Small intestine (tissue), 7 donors: ENCODE results near the gene ALG1. TPM values are rescaled to one million over a fixed set of nuclear protein-coding genes. Genes with fewer than 3 reads are reported as not detected.
"Not testable (repeated sequence)": the region's sequence is repeated elsewhere in the genome, so short reads cannot be mapped to it uniquely, and the experiment has no call there.

Experiments used
- DNase-seq, 2 donors: peaks; one replicate each; pipeline versions ENCODE4 v3.0.0 to v3.0.0-alpha.2; 2013
- FAIRE-seq: peaks from 2 replicates; lab custom pipeline; 2012; peaks lifted over from hg19 to GRCh38; lab: Jason Lieb, UNC
- H3K27ac ChIP-seq, 3 donors: one replicate each; pipeline ENCODE4 v1.5.1; 2013; ENCODE audit warnings: low read length in 2 of 3, mild to moderate bottlenecking in 2 of 3, control low read depth in 1 of 3, inconsistent platforms in 1 of 3, low read depth in 1 of 3, moderate library complexity in 1 of 3
- H3K27me3 ChIP-seq, 3 donors: one replicate each; pipeline ENCODE4 v1.6.1; 2013; ENCODE audit warnings: low read length in 3 of 3, inconsistent platforms in 1 of 3; ENCODE audit not compliant: control insufficient read depth in 3 of 3, insufficient read depth in 3 of 3
- H3K36me3 ChIP-seq, 3 donors: one replicate each; pipeline ENCODE4 v1.6.1; 2013; ENCODE audit warnings: low read length in 3 of 3, inconsistent platforms in 1 of 3, low read depth in 1 of 3, mild to moderate bottlenecking in 1 of 3, moderate library complexity in 1 of 3; ENCODE audit not compliant: control insufficient read depth in 3 of 3, insufficient read depth in 2 of 3
- H3K4me1 ChIP-seq, 3 donors: one replicate each; pipeline ENCODE4 v1.6.1; 2013; ENCODE audit warnings: low read length in 2 of 3, inconsistent platforms in 1 of 3, low read depth in 1 of 3, mild to moderate bottlenecking in 1 of 3, moderate library complexity in 1 of 3; ENCODE audit not compliant: control insufficient read depth in 3 of 3, insufficient read depth in 2 of 3
- H3K4me3 ChIP-seq, 3 donors: one replicate each; pipeline ENCODE4 v1.5.1; 2013; ENCODE audit warnings: low read length in 3 of 3, control low read depth in 1 of 3, inconsistent platforms in 1 of 3, low read depth in 1 of 3, mild to moderate bottlenecking in 1 of 3, moderate library complexity in 1 of 3
- H3K9me3 ChIP-seq, 2 donors: one replicate each; pipeline ENCODE4 v1.6.1; 2013; ENCODE audit warnings: low read depth in 1 of 2, low read length in 1 of 2; ENCODE audit not compliant: control insufficient read depth in 2 of 2, insufficient read depth in 1 of 2
- WGBS, 3 donors: extraction: QIAGEN DNeasy Blood & Tissue Kit; methylation state at CpG; one replicate each; pipeline ENCODE4 v1.1.7; 2013; 5-methylcytosine and 5-hydroxymethylcytosine counted together
- polyA plus RNA-seq, 4 donors: library from polyadenylated mRNA; stranded (reverse) in 3 of 4; unstranded in 1 of 4; fragments of 200-250 nt in 3 of 4; fragments of 120-200 nt in 1 of 4; gene quantifications; one replicate each; pipeline versions ENCODE4 v1.2.1 to v1.2.3, GENCODE V29; 2013
- donor health status: healthy with polysubstance abuse.
- donor health status: control.
- donor health status: control.
- donor health status: Bipolar disorder and iron deficiency.
- donor health status: healthy.

The ALG1 gene
- polyA plus RNA-seq, 4 donors = 4.6 to 35.4 (median 19.3) TPM

DNA sequence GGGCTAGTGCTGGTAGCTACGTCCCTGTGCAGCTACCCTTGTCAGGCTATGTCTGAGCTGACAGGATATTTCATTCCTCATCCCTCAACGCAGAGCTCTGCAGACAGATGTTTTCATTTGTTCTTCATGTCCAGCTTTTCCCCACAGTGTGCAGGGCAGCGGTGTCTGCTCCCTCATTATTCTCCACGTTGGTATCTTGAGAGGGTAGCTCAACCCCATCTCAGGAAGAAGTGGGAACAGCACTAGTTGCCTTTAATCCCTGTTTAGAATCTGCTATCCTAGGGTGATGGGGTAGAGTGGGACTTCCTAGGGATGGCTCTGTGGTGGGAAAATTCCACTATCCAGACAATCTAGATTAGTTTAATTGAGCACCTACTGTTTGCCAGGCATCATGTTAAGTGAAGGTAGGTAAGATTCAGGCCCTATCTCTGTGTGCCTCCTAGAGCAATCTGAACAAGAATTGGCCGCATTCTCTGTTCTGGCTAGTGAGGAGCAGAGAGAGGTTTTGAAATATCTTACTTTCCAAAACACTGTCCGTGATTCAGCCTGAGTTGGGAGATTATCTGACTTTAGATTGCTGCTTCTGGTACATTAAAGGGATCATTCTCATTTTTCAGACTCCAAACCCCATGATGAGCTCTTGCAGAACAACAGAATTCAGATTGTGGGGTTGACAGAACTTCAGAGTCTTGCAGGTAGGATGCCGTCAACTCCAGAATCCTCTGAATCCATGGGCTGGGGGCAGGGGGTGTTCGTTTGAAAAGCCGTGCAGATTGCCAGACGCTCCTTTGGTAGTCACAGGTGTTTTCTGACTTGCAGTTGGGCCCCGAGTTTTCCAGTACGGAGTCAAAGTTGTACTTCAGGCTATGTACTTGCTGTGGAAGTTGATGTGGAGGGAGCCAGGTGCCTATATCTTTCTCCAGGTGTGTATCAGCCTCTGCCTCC lies 963 bp downstream of the ALG1 start:
- 61 to 63% (median 62%) methylated on average over 12 of the region's 12 CpGs for WGBS, 3 donors
- DNase-seq (no peak), FAIRE-seq (no peak)
- Histone ChIP-seq H3K27me3 (no peaks in the 10 kb centered on the region), H3K9me3 (no peaks in the 10 kb centered on the region), H3K36me3 (peaks cover 0 to 33% (median 4%) of the 10 kb centered on the region in 3 donors), H3K4me3 (peak overlapping the region; percentile 59 to 89 (median 85)), H3K27ac (peak overlapping the region; percentile 62 to 92 (median 83)), H3K4me1 (peaks cover 0 to 14% (median 2%) of the 10 kb centered on the region in 3 donors)

DNA sequence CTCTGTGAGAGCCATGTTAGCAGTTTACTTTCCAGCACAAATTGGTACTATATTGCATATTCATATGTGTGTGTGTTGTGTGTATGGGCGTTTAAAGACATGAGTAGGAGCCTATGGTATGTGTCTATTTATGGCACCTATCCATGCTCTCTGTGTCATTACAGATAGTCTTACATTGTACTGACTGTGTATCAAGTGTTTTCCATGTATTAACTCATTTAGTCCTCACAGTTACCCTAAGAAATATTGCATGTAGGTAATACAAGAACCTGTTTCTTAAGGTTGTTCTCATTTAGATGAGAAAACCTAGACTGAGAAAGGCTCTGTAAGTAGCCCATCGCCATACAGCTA lies 1.6 kb downstream of the ALG1 start:
- no peak for FAIRE-seq
- H3K4me3 ChIP-seq = no peak overlapping the region
- peaks cover 0 to 37% (median 4%) of the 10 kb centered on the region in 3 donors for H3K36me3 ChIP-seq
- DNase-seq = no peak
- H3K4me1 ChIP-seq = peaks cover 0 to 14% (median 2%) of the 10 kb centered on the region in 3 donors
- no peak overlapping the region for H3K27ac ChIP-seq
- no peaks in the 10 kb centered on the region for H3K27me3 ChIP-seq
- no peaks in the 10 kb centered on the region for H3K9me3 ChIP-seq
- WGBS, 3 donors = 85 to 93% (median 86%) methylated on average over 2 of the region's 2 CpGs

DNA sequence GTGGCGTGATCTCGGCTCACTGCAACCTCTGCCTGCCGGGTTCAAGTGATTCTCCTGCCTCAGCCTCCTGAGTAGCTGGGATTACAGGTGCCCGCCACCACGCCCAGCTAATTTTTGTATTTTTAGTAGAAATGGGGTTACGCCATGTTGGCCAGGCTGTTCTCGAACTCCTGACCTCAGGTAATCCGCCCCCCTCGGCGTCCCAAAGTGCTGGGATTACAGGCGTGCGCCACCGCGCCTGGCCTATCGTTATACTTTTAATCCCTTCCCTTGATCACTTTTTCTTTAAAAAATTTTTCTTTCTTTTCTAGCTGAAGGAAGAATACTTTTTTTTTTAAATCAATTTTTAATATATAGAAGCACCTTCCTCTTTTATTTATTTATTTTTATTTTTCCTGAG lies 2.1 kb downstream of the ALG1 start:
- not testable (repeated sequence) for H3K27me3 ChIP-seq

DNA sequence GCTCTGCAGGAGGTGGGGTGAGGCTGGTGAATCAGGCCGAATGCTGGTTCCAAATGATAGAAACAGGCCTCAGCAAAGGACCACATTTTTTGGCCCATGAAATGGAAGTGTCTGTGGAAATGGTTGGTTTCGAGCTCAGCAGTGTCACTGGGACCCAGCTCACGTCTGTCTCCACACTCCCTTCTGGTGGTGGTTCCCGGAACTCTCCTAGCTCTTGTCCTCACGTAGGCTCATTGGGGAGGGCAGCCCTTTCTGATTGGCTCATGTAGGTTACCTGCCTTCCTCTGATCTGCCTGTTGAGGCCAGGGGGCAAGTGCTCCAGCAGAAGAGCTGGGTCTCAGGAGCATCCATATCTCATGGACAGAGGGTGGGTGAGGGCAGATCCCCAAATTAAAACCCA lies 4.0 kb downstream of the ALG1 start:
- Histone ChIP-seq H3K27me3 (no peaks in the 10 kb centered on the region), H3K4me1 (peaks cover 0 to 14% (median 2%) of the 10 kb centered on the region in 3 donors), H3K27ac (no peak overlapping the region), H3K9me3 (no peaks in the 10 kb centered on the region), H3K36me3 (peaks cover 0 to 54% (median 4%) of the 10 kb centered on the region in 3 donors), H3K4me3 (no peak overlapping the region)
- FAIRE-seq = no peak
- 86 to 90% (median 86%) methylated on average over 5 of the region's 5 CpGs for WGBS, 3 donors
- no peak for DNase-seq

More for the DNA sequence above, 2.1 kb downstream of the ALG1 start:
- peaks cover 0 to 42% (median 4%) of the 10 kb centered on the region in 3 donors for H3K36me3 ChIP-seq
- H3K4me1 ChIP-seq = peaks cover 0 to 14% (median 2%) of the 10 kb centered on the region in 3 donors
- 94 to 98% (median 97%) methylated on average over 15 of the region's 15 CpGs for WGBS, 3 donors
- FAIRE-seq, H3K4me3 ChIP-seq, DNase-seq, H3K9me3 ChIP-seq, H3K27ac ChIP-seq: not testable (repeated sequence)

DNA sequence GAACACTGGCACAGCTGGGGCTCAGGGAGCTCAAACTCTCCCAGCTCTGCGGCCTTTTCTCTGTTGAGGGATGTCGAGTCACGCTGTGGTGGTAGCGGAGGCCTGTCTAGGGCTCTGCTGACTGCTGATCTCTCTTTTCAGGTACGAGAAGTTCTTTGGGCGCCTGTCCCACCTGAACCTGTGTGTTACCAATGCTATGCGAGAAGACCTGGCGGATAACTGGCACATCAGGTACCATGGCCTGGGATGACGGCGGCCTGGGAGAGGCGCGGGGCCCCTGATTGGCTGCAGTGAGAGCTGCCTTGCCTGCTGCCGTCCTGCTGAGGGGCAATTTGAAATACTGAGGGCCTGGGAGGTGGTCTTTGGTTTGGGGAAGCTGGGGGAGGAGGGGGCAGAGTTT lies 5.7 kb downstream of the ALG1 start:
- Histone ChIP-seq H3K27ac (no peak overlapping the region), H3K36me3 (peaks cover 0 to 56% (median 4%) of the 10 kb centered on the region in 3 donors), H3K9me3 (no peaks in the 10 kb centered on the region), H3K27me3 (no peaks in the 10 kb centered on the region), H3K4me1 (peaks cover 0 to 9% (median 2%) of the 10 kb centered on the region in 3 donors), H3K4me3 (no peak overlapping the region)
- 97 to 98% (median 97%) methylated on average over 13 of the region's 13 CpGs for WGBS, 3 donors
- FAIRE-seq (no peak), DNase-seq (no peak)

DNA sequence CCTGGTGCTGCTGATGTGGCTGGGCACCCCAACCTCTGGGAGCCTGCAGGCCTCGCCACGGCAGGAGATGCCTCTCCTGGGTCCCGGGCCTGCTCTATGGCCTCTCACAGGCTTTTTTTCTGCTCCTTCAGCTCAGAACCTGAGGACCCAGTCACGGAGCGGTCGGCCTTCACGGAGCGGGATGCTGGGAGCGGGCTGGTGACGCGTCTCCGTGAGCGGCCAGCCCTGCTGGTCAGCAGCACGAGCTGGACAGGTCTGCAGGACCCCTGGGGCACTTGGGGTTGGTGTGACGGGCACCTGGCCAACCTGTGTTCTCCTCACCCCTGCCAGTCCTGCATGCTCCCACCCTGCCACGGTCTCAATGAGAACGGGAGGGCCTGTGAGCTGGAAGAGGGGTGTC lies 7.0 kb downstream of the ALG1 start:
- no peaks in the 10 kb centered on the region for H3K4me1 ChIP-seq
- no peaks in the 10 kb centered on the region for H3K27me3 ChIP-seq
- WGBS, 3 donors = 92 to 93% (median 93%) methylated on average over 17 of the region's 17 CpGs
- FAIRE-seq = no peak
- DNase-seq = no peak
- H3K4me3 ChIP-seq = no peak overlapping the region
- no peak overlapping the region for H3K27ac ChIP-seq
- H3K9me3 ChIP-seq = no peaks in the 10 kb centered on the region
- peaks cover 0 to 67% (median 4%) of the 10 kb centered on the region in 3 donors for H3K36me3 ChIP-seq

DNA sequence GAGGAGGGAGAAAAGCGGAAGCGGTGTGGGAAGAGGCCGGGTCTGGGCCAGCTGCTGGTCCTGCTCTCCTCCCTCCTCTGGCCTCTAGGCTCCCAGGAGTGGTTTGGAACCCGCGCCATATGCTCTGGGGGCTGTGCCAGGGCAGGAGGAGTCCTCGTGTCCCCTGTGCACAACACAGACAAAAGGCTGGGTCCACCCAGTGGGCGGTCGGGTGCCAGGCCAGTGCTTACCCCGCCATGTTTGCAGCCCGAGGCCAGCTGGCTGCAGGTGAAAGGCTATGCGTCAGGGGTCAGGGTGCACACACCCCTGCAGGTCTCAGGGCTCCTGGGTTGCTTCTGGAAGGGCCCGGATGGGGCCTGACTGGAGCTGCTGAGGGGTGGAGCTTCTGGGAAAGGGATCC lies 8.8 kb downstream of the ALG1 start:
- peaks cover 0 to 63% (median 4%) of the 10 kb centered on the region in 3 donors for H3K36me3 ChIP-seq
- H3K27ac ChIP-seq = peak overlapping the region in 1 of 3 donors; percentile 45
- not testable (repeated sequence) for H3K4me3 ChIP-seq, H3K9me3 ChIP-seq, H3K27me3 ChIP-seq, FAIRE-seq, DNase-seq, H3K4me1 ChIP-seq
- 58 to 75% (median 64%) methylated on average over 11 to 12 of the region's 12 CpGs for WGBS, 3 donors

DNA sequence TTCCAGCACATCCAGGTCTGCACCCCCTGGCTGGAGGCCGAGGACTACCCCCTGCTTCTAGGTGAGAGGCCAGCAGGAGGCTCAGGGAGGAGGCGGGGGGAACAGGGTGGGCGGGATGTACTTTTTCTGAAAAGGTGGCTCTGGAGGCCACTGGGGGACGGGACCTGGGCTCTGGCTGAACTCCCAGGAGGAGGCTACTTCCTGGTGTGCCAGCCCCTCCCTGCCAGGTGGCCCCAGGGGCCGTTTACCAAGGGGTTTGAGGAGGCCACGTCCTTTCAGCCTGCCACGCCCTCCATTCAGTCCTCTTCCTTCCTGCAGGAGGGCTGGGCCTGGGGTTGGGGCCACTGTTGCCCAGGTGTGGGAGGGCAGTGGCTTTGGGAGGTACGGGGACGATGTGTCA lies 9.4 kb downstream of the ALG1 start:
- not testable (repeated sequence) for H3K9me3 ChIP-seq, DNase-seq, FAIRE-seq, H3K4me1 ChIP-seq, H3K27me3 ChIP-seq, H3K4me3 ChIP-seq
- H3K36me3 ChIP-seq = peaks cover 2 to 61% (median 2%) of the 10 kb centered on the region in 3 donors
- WGBS, 3 donors = 24 to 57% (median 25%) methylated on average over 7 to 9 of the region's 9 CpGs
- peak overlapping the region in 1 of 3 donors; percentile 45 for H3K27ac ChIP-seq
